Mesendoderm (in vitro differentiated cells): ENCODE results near the gene CDC42EP4.

Source experiments
- DNase-seq: peaks from one replicate; pipeline ENCODE4 v3.0.0; 2013
- H2AK5ac ChIP-seq: 2 replicates; pipeline ENCODE4 v1.6.1; 2013; ENCODE audit warnings: low read length, inconsistent platforms
- H2BK120ac ChIP-seq: 2 replicates; pipeline ENCODE4 v1.6.1; 2013; ENCODE audit warnings: low read depth, mild to moderate bottlenecking, low read length, moderate library complexity, mixed read lengths
- H2BK15ac ChIP-seq: replicated peaks from 2 replicates; pipeline ENCODE4 v1.6.1; 2013; ENCODE audit warnings: low read depth, mild to moderate bottlenecking, moderate library complexity
- H2BK5ac ChIP-seq: 2 replicates; pipeline ENCODE4 v1.6.1; 2013; ENCODE audit warnings: low read length, inconsistent platforms
- H3K18ac ChIP-seq: 2 replicates; pipeline ENCODE4 v1.6.1; 2013; ENCODE audit warnings: mild to moderate bottlenecking, low read length, mixed read lengths
- H3K23ac ChIP-seq: one replicate; pipeline ENCODE4 v1.6.1; 2013; ENCODE audit warnings: low read length
- H3K27ac ChIP-seq: 2 replicates; pipeline ENCODE4 v1.5.1; 2013; ENCODE audit warnings: low read depth, mild to moderate bottlenecking, inconsistent platforms, low read length, moderate library complexity
- H3K27me3 ChIP-seq: 2 replicates; pipeline ENCODE4 v1.6.1; 2013; ENCODE audit warnings: low read length, control low read depth, mild to moderate bottlenecking, inconsistent platforms; ENCODE audit not compliant: insufficient read depth, poor library complexity
- H3K36me3 ChIP-seq: 2 replicates; pipeline ENCODE4 v1.6.1; 2013; ENCODE audit warnings: low read length, inconsistent platforms; ENCODE audit not compliant: control insufficient read depth, insufficient read depth
- H3K4ac ChIP-seq: one replicate; pipeline ENCODE4 v1.6.1; 2013; ENCODE audit warnings: low read depth, mild to moderate bottlenecking, low read length, moderate library complexity
- H3K4me1 ChIP-seq: 2 replicates; pipeline ENCODE4 v1.6.1; 2013; ENCODE audit warnings: low read depth, low read length, inconsistent platforms; ENCODE audit not compliant: control insufficient read depth
- H3K4me2 ChIP-seq: 2 replicates; pipeline ENCODE4 v1.6.1; 2013; ENCODE audit warnings: low read length
- H3K4me3 ChIP-seq: 2 replicates; pipeline ENCODE4 v1.5.1; 2013; ENCODE audit warnings: mild to moderate bottlenecking, low read length
- H3K56ac ChIP-seq: one replicate; pipeline ENCODE4 v1.6.1; 2013; ENCODE audit warnings: low read length
- H3K79me1 ChIP-seq: 2 replicates; pipeline ENCODE4 v1.6.1; 2013; ENCODE audit warnings: low read length, inconsistent platforms
- H3K79me2 ChIP-seq: 2 replicates; pipeline ENCODE4 v1.6.1; 2013; ENCODE audit warnings: mild to moderate bottlenecking, low read length; ENCODE audit not compliant: control insufficient read depth, insufficient read depth
- H3K9ac ChIP-seq: 2 replicates; pipeline ENCODE4 v1.6.1; 2013; ENCODE audit warnings: low read length, inconsistent platforms
- H4K5ac ChIP-seq: one replicate; pipeline ENCODE4 v1.6.1; 2013; ENCODE audit warnings: low read length
- H4K8ac ChIP-seq: one replicate; pipeline ENCODE4 v1.6.1; 2013; ENCODE audit warnings: low read depth, mild to moderate bottlenecking, control low read depth, low read length, moderate library complexity
- WGBS: extraction: QIAGEN DNeasy Blood & Tissue Kit; methylation state at CpG from one replicate; pipeline ENCODE4 v1.1.7; 2013; ENCODE audit warnings: low lambda C conversion rate, missing lambda C conversion rate; ENCODE audit not compliant: insufficient coverage; ENCODE audit errors: extremely low coverage; 5-methylcytosine and 5-hydroxymethylcytosine counted together

The CDC42EP4 gene

GRCh38 chr17:73300392-73300791 is 11.4 kb downstream of the CDC42EP4 start:
- Histone ChIP-seq H3K4me2 (no peak overlapping the region), H3K9ac (no peak overlapping the region), H3K27ac (no peak overlapping the region), H3K4me1 (peaks cover 10% of the 10 kb centered on the region), H2BK15ac (no peak overlapping the region), H4K8ac (no peak overlapping the region), H3K27me3 (no peaks in the 10 kb centered on the region), H3K79me1 (peaks cover 24% of the 10 kb centered on the region), H3K4me3 (no peak overlapping the region), H3K4ac (no peak overlapping the region), H4K5ac (no peak overlapping the region), H2AK5ac (no peak overlapping the region), H3K79me2 (peaks cover 31% of the 10 kb centered on the region), H3K36me3 (peaks cover 2% of the 10 kb centered on the region), H3K23ac (no peak overlapping the region), H3K56ac (no peak overlapping the region), H2BK5ac (no peak overlapping the region), H2BK120ac (no peak overlapping the region), H3K18ac (no peak overlapping the region)
- no peak for DNase-seq
- WGBS, result no CpG with 5 or more reads among the region's 3 CpGs

GRCh38 chr17:73297934-73298861 is 13.6 kb downstream of the CDC42EP4 start:
- WGBS, result no CpG with 5 or more reads among the region's 15 CpGs
- no peak overlapping the region for H4K8ac ChIP-seq
- H3K23ac ChIP-seq, result no peak overlapping the region
- no peak overlapping the region for H2BK15ac ChIP-seq
- H3K27ac ChIP-seq, result no peak overlapping the region
- H3K4ac ChIP-seq, result no peak overlapping the region
- H3K18ac ChIP-seq, result no peak overlapping the region
- no peak overlapping the region for H2AK5ac ChIP-seq
- peaks cover 24% of the 10 kb centered on the region for H3K79me1 ChIP-seq
- H2BK120ac ChIP-seq, result no peak overlapping the region
- peaks cover 3% of the 10 kb centered on the region for H3K4me1 ChIP-seq
- peaks cover 24% of the 10 kb centered on the region for H3K79me2 ChIP-seq
- no peak overlapping the region for H3K9ac ChIP-seq
- H3K27me3 ChIP-seq, result no peaks in the 10 kb centered on the region
- H3K4me3 ChIP-seq, result no peak overlapping the region
- no peak overlapping the region for H3K4me2 ChIP-seq
- H3K56ac ChIP-seq, result peak overlapping the region; percentile 2
- H4K5ac ChIP-seq, result no peak overlapping the region
- peaks cover 2% of the 10 kb centered on the region for H3K36me3 ChIP-seq
- no peak overlapping the region for H2BK5ac ChIP-seq
- DNase-seq, result peak; percentile 28

GRCh38 chr17:73293480-73293911 is 18.3 kb downstream of the CDC42EP4 start:
- Histone ChIP-seq H3K27ac (no peak overlapping the region), H3K9ac (no peak overlapping the region), H2BK15ac (no peak overlapping the region), H3K27me3 (no peaks in the 10 kb centered on the region), H3K36me3 (peaks cover under 1% of the 10 kb centered on the region), H2AK5ac (no peak overlapping the region), H3K4me3 (no peak overlapping the region), H3K79me1 (peaks cover 39% of the 10 kb centered on the region), H2BK5ac (no peak overlapping the region), H4K8ac (no peak overlapping the region), H3K4me2 (no peak overlapping the region), H3K4me1 (peaks cover 4% of the 10 kb centered on the region), H4K5ac (no peak overlapping the region), H2BK120ac (no peak overlapping the region), H3K56ac (no peak overlapping the region), H3K79me2 (peaks cover 11% of the 10 kb centered on the region), H3K23ac (no peak overlapping the region), H3K18ac (no peak overlapping the region), H3K4ac (no peak overlapping the region)
- WGBS, result no CpG with 5 or more reads among the region's 9 CpGs
- DNase-seq, result no peak

GRCh38 chr17:73293031-73293430 is 18.8 kb downstream of the CDC42EP4 start:
- H3K56ac ChIP-seq, result no peak overlapping the region
- no peak overlapping the region for H3K4me2 ChIP-seq
- H3K9ac ChIP-seq, result no peak overlapping the region
- H3K27ac ChIP-seq, result no peak overlapping the region
- H2BK120ac ChIP-seq, result no peak overlapping the region
- no peak overlapping the region for H3K4ac ChIP-seq
- H3K36me3 ChIP-seq, result no peaks in the 10 kb centered on the region
- H3K23ac ChIP-seq, result no peak overlapping the region
- peaks cover 7% of the 10 kb centered on the region for H3K79me2 ChIP-seq
- no peak overlapping the region for H3K18ac ChIP-seq
- no peak overlapping the region for H2BK5ac ChIP-seq
- DNase-seq, result no peak
- H2AK5ac ChIP-seq, result no peak overlapping the region
- H3K4me1 ChIP-seq, result peaks cover 2% of the 10 kb centered on the region
- no peak overlapping the region for H2BK15ac ChIP-seq
- H3K4me3 ChIP-seq, result no peak overlapping the region
- H3K79me1 ChIP-seq, result peaks cover 37% of the 10 kb centered on the region
- WGBS, result no CpG with 5 or more reads among the region's 11 CpGs
- H3K27me3 ChIP-seq, result no peaks in the 10 kb centered on the region
- H4K5ac ChIP-seq, result no peak overlapping the region
- no peak overlapping the region for H4K8ac ChIP-seq

- Histone ChIP-seq H3K79me1 (peaks cover 42% of the 10 kb centered on the region), H3K27me3 (no peaks in the 10 kb centered on the region), H2BK15ac (no peak overlapping the region), H3K56ac (peak overlapping the region; percentile 2), H2BK5ac (no peak overlapping the region), H3K23ac (peak overlapping the region; percentile 94), H3K4me3 (no peak overlapping the region), H3K79me2 (peaks cover 5% of the 10 kb centered on the region), H2AK5ac (no peak overlapping the region), H3K27ac (no peak overlapping the region), H3K18ac (no peak overlapping the region), H2BK120ac (no peak overlapping the region), H3K9ac (no peak overlapping the region), H3K36me3 (no peaks in the 10 kb centered on the region), H3K4me2 (no peak overlapping the region), H3K4me1 (peaks cover 2% of the 10 kb centered on the region), H3K4ac (no peak overlapping the region), H4K5ac (no peak overlapping the region), H4K8ac (no peak overlapping the region)
- no peak for DNase-seq
- WGBS, result no CpG with 5 or more reads among the region's 12 CpGs
Observed at GRCh38 chr17:73292031-73292531, 19.7 kb downstream of the CDC42EP4 start.
